SHP77 treated with DMSO at 0.1 percent for 48 hours (cell line): ENCODE measurements around the gene RHOD.
A peak's percentile ranks its signal among the peaks of the same experiment; 100 is the strongest.

ENCODE experiments used
- DNase-seq: peaks from one replicate; lab custom pipeline; 2025; lab: John Stamatoyannopoulos, UW

RHOD gene

DNA sequence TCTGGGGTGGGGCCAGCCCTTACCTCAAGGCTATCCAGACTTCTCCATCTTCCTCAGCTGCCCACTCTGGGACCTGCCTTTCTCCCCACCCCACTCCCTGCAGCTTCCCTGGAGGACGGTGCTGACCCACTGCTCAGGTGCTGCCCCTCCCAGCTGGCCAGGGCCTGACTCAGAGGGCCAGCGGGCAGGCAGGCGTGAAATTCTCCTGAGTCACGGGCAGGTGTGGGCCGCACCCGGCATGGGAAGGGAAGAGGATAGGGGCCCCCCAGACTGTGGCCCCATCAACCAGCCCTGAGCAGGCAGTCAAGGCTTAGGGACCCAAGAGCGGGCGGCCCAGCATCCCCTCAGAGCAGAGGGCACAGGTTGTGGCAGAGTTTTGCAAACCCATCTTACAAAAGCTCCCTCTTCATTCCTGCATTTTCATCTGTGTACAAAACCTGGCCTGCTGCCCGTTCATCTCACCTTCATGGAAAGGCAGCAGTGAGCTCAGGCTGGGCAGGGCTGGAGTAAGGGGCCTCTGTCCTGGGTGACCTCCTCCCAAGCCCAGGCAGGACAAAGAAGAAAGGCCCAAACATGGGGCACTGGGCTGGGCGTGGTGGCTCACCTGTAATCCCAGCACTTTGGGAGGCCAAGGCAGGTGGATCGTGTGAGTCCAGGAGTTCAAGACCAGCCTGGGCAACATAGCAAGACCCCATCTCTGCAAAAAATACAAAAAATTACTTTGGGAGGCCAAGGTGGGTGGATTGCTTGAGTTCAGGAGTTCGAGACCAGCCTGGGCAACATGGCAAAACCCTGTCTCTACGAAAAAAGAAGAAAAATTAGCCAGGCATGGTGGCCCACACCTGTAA is 6.1 kb downstream of the RHOD start:
- no peak for DNase-seq

DNA sequence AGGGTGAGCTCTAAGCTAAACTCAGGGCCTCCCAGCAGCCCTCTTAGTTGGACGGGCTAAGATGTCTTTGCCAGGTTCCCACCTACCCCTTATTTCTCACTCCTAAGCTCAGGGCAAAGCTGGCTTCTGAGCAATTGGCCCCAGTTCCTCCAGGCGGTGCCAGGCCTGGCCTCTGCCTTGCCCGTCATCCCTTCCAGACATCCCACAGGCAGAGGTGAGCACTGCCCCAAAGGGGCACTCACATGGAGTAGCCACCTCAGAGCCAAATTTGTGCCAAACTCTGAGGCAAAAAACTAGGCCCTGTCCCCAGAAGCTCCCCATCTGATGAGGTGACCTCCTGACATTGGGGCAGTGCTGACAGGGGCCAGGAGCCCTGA is 9.7 kb downstream of the RHOD start:
- DNase-seq = no peak

DNA sequence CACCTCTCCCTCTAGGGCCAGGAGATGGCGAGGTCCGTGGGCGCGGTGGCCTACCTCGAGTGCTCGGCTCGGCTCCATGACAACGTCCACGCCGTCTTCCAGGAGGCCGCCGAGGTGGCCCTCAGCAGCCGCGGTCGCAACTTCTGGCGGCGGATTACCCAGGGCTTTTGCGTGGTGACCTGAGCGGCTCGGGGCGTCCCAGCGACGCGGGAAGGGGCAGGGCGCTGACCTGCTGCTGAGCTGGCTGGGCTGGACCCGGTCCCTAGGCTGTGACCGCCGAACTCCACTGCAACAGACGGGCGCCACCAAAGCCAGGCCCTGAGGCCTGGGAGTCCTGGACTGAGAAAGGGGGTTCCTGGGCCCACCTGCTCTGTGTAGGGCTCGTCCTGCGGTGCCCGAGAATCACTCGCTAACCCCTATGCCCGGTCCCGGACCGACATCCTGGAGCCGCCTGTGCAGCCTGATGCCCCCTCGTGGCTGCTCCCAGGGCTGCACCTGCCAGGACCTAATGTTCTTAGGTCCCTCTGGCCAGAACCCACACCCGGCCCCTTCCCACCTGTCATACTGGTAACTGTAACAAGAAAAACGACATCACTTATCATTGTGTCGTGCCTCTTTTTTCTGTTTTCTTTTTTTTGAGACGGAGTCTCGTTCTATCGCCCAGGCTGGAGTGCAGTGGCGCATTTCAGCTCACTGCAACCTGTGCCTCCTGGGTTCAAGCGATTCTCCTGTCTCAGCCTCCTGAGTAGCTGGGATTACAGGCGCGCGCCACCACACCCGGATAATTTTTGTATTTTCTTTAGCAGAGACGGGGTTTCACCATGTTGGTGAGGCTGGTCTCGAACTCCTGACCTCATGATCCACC is 15.0 kb downstream of the RHOD start:
- DNase-seq = peak; percentile 55

DNA sequence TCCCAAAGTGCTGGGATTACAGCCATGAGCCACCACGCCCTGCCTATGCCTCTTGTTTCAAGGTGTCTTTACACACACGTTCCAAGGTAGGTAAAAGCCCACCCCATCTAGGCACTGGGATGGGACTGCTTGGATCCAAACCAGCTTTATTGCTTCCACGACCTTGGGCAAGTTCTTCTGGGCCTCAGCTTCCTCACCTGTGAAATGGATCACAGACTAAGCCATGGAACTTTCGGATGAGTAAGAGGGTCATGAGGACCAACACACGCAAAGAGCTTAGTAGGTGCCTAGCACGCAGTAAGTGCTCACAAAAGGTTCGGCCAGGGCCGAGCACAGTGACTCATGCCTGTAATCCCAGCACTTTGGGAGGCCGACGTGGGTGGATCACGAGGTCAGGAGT is 15.6 kb downstream of the RHOD start:
- DNase-seq = no peak

DNA sequence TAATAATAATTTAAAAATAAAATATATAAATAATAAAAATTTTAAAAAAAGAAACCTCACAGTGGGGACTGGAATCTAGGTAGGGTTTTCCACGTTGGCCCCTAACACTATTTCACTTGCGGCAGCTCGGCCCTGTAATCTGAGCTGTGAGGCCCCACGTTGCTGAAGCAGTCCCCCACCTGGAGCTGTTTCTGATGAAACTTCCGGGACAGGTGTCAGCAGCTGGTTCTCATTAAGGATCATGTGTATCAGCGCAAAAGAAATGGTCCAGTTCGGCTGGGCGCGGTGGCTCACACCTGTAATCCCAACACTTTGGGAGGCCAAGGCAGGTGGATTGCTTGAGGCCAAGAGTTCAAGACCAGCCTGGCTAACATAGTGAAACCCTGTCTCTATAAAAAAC is 17.3 kb downstream of the RHOD start:
- DNase-seq = no peak

DNA sequence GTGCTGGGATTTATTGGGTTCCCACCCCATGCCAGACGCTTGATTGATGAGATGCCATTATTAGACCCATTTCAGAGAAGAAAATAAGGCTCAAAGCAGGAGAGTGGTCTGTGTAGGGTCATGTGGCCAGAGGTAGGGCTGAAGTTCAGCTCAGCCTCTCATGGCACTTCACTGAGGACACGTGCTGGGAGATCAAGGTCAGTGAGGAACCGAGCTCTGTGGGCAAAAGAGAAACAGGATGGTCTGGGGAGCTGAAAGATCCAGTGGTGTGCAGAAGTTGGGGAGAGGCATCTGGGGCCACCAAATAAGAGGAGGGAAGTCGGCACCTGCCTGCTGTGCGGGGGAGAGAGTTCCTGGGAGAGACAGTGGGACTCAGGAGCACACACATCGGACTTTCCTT is 19.6 kb downstream of the RHOD start:
- DNase-seq = no peak

DNA sequence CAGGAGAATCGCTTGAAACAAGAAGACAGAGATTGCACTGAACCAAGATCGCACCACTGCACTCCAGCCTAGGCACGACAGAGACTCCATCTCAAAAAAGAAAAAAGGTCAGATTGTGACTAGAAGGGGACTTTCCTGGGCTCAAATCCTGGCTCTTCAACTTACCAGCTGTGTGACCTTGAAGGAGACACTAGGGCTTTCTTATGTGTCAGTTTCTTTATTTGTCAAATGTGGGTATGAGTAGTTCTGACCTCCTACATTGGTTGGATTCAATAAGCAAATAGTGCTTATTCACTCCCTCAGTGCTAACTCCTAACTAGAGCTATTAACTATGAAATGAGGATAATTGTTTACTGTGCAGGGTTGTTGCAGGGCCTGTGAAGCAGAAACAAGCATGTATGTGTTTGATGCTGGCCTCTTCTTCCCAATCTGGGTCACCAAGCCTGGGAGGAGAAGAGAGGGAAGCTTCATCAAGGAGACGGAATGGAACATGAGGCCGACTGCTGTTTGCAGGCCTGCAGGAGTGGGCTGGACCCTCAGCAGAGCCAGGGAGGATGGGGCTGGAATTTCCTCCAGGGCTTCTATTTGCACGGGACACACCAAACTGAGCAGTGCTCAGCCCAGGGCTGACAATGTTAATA is 22.5 kb downstream of the RHOD start:
- no peak for DNase-seq

DNA sequence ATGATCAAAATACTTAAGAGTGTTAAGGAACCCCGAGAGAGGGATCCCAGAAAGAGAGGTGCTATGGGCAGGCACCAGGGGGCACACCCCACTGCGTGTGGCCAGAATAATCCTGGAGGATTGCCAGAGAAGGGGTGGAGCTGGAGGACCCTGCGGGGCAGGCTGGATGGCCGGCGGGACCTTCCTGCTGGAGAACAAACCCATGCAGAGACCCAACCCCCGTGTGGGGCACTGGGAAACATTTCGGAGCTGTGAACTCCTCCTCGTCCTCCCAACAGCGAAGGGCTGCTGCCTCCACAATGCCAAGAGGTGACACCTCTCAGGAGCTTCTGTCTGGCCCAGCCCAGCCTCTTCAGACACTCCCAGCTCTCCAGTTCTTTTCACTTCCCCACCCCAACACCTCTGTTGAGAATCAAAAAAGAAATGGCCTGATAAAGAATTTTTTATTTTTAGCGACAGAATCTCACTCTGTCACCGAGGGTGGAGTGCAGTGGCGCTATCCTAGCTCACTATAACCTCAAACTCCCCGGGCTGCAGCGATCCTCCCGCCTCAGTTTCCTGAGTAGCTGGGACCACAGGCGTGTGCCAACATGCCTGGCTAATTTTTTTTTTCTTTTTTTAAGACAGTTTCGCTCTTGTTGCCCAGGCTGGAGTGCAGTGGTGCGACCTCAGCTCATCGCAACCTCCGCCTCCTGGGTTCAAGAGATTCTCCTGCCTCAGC is 25.6 kb downstream of the RHOD start:
- no peak for DNase-seq

DNA sequence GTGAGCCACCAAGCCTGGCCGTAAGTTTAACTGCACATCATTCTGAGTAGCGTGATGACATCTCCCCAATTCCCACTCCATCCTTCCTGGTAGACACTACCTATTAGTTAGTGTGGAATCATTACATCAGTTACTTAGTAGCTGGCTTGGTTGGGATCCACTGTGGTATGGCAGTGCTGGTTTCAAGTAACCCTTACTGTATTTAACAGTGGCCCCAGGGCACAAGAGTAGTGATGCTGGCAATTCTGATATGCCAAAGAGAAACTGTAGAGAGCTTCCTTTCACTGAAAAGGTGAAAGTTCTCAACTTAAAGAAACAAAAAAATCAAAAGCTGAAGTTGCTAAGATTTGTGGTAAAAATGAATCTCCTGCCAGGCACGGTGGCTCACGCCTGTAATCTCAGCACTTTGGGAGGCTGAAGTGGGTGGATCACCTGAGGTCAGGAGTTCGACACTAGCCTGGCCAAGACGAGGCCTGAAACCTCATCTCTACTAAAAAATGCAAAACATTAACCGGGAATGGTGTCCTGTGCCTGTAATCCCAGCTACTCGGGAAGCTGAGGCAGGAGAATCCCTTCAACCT is 27.2 kb downstream of the RHOD start:
- DNase-seq = no peak

DNA sequence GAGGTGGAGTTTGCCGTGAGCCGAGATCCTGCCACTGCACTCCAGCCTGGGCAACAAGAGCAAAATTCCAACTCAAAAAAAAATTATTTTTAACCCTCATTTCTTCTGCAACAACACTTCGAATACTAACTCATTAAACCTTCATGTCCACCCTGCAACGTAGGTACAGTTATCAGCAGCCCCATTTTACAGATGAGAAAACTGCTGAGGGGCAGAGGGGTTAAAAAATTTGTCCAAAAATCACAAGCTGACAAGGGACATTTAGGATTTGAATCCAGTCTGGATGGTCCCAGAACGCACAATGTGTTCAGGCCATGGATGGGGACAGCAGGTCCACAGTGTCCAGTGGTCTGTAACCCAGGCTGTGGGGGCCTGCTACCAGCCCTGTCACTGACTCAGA is 29.0 kb downstream of the RHOD start:
- DNase-seq = no peak

DNA sequence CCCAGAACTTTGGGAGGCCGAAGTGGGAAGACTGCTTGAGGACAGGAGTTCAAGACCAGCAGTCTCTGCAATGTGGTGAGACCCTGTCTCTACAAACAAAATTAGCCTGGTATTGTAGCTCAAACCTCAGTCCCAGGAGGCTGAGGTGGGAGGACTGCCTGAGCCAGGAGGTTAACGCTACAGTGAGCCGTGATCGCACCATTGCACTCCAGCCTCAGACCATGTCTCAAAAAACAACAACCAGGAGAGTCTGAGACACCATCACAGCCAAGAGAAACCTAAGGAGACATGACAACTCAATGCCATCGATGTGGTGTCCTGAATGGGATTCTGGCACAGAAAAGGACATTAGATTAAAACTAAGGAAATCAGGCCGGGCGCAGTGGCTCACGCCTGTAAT is 34.1 kb downstream of the RHOD start:
- no peak for DNase-seq

DNA sequence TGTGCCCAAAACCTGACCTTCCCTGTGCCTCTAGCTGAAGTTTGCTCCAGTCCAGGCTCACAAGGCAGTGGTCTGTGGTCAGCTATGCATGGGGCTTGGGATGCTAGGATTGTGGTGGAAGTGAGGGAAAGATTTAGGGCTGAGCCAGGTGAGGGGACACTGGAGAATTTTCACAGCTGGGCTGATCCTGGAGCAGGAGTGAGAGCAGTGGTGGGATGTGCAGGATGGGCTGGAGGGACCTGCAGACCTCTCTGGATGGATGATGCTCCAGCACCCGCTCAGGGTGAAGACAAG is 38.5 kb downstream of the RHOD start:
- no peak for DNase-seq

DNA sequence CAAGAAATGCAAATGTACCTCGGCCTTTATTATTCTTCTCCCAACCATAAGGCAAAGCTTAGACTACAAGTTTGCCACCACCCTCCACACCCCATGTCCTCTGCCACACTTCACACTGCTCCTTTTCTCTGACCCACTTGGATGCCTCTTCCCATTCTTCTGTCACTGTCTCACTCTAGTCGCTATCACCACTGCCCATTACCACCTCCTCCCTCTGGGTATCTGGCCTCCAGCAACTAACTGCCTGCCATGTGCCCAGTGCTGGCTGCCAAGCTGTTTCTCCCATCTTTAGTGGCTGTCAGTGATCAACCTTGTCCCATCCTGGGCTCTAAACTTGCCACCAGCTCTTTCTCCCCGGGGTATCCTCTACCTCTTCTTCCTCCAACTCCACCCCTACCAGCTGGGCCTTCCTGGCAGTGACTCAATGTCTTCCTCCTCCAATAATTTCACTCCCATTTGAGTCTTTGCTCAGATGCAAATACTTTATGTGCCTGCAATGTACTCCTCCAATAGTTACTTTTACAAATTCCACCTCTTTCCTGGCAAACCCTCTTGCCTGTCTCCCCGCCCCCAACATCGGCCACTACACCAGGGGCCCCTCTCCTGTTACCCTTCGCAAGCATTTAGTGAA is 42.3 kb downstream of the RHOD start:
- no peak for DNase-seq

DNA sequence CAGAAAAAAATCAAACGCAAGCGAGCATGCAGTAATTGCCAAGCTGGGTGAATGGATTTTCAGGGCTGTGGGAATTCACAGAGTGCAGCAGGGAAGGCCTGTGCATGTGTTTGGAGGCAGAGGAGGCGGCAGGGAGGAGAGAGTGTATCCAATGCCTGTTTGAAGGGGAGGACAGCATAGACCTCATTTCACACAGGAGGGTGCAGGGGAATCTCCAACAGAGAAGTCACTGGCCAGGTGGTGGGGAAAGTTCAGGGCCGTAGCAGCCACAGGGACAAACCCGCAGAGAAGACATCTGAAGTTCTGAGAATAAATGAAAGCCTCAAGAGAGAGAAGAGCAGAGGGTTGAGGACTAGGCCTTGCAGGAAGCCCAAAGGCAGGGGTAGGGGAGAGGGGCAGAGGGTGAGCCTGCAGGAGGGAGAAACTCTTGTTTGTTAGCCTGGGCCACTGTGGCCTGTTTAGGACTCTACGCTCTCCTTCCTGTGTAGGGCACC is 43.2 kb downstream of the RHOD start:
- DNase-seq = no peak

DNA sequence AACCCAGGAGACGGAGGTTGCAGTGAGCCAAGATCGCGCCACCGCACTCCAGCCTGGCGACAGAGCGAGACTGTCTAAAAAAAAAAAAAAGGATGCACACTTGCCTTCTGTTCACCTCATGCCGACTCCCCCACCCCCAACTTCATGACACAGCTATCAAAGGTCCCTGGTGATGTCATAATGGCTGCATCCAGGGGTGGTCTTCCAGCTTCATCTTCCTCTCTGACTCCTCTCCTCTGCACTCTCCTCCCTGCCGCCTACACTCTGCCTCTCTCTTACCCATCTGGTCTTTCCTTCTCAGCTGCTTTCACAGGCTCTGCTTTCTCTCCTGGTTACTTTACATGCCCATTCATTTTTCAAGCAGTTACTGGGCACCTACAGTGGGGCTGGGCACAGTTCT is 46.0 kb downstream of the RHOD start:
- no peak for DNase-seq

DNA sequence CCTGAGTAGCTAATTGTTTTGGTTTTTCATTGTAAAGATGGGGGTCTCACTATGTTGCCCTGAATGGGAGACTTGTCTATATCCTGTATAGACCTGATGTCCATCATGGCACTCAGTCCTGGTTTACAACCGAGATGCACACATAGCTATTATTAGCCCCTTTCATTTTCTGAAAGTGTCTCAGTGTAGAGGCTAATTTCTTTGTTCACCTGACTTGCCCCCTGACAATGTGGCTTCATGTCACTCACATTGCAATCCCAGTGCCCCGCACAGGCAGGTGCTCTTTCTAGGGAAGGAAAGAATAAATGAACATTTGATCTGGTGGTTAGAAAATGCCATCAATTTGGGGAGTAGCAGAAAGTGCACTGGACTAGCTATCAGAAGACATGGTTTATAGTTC is 49.3 kb downstream of the RHOD start:
- DNase-seq = no peak

DNA sequence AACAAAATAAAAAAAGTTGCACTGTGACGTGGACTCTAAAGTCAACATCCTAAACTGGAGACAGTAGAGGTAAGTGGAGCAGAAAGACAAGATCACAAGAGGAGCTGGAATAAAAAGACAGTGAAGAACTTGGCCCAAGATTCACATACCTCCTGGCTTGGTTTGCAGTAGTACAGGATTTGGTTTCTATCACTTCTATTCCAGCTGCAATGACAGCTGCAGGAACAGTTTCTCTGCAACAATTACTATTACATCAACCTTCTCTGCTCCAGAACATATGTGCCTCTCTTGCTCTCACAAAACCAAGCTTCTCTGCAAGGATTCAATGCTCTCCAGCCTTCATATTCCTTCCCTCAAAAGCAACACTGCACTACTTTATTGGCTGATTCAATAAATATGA is 54.6 kb downstream of the RHOD start:
- no peak for DNase-seq

DNA sequence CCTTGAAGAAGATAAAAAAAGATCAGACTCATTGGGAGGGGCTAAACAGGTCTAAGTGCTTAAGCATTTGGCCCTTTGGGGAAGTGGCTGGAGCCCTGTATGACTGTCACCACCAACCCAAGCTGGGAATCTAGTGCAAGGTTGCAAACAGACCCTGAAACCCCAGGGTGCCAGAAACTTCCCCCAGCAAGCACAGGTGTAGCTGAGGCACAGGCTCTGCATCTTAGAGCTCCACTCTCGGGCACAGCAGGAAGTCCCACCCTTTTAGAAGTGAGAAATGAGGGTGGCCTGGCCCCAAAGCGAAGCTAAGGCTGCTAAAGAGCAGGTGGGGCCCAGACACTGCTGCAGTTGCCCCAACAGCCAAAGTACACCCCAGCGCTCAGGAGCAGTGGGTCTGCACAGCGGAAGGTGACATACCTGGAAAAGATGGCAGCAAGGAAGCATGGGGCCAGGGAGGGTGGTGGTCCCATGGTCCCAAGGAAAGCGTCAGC is 56.6 kb downstream of the RHOD start:
- DNase-seq = no peak

DNA sequence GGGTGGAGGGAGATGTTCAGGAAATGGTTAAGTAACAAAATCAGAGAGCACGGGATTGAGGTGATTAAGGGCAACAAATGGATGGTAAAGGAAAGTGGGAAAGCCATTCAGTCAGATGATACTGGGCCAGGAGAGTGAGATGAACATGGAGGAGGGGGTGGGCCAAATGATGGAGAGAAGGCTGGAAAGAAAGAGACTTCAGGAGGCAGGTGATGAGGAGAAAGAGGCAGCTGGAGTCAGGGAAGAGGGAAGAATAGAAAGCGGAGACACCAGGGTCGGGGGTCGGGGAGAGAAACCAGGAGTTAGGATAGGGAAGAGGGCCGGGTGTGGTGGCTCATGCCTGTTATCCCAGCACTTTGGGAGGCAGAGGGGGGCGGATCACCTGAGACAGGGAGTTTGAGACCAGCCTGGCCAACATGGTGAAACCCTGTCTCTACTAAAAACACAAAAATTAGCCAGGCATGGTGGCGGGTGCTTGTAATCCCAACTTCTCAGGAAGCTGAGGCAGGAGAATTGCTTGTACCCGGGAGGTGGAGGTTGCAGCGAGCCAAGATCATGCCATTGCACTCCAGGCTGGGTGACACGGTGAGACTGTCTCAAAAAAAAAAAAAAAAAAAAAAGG is 57.7 kb downstream of the RHOD start:
- DNase-seq = no peak

DNA sequence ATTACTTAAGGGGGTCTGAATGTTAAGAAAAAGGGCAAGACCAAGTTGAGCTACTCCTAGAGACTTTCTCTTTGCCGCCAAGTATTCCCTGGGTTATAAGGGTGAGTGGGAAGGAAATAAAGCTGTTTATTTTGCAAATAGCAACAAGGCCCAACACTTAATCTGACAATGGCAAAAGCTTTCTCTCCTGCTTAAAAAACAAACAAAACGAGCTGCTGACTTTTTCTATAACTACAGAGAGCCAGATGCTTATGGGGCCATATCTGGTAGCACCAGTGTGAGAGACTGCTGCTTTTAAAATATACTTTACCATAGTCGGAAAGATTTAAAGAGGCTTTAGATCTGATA is 60.1 kb downstream of the RHOD start:
- no peak for DNase-seq

DNA sequence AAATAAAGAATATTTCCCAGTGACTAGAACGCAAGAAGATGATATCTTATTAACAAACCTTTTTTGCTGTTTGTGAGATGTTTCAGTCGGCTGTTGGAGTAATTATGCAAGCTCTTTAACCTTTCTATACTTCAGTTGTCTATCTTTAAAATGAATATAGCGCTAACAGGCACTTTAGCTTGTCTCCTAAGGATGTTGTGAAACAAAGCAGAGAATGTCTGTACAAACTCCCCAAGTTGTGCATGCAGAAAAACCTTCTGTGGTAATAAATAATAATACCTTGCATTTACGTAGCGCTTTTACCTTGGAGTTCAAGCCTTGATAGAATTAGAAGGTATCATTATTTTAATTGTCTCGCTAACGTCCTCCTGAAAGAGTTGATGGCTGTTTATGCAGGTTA is 60.5 kb downstream of the RHOD start:
- no peak for DNase-seq
